IMR-90 (cell line): Measurements from ENCODE around the gene SDC1. TPM values are rescaled to one million over a fixed set of nuclear protein-coding genes. Genes with fewer than 3 reads are reported as not detected.

Experiments used
- ATAC-seq: fragments of 200-7000 bp; cut with Tn5 transposase; 2 replicates; pipeline ENCODE4 v1.9.1; 2020; ENCODE audit warnings: low read depth, mild to moderate bottlenecking, moderate library complexity
- BruUV-seq: library from RNA; stranded (reverse); fragments of 400-500 nt; replicated peaks from 2 replicates; lab custom pipeline; 2021; lab: Mats Ljungman, UMichigan
- CTCF ChIA-PET: fragments of 300-600 bp; formaldehyde crosslinking; extraction: SDS; loops from one replicate; lab custom pipeline; 2021; ENCODE audit warnings: antibody characterized with exemption; lab: Yijun Ruan, JAX
- POLR2A ChIA-PET: fragments of 300-600 bp; sonication (Branson Sonifier 250); formaldehyde crosslinking; loops from one replicate; lab custom pipeline; 2022; ENCODE audit warnings: antibody characterized with exemption; ENCODE audit not compliant: unreplicated experiment; lab: Charles Lee
- DNase-seq: peaks from one replicate; pipeline ENCODE4 v3.0.0; 2013
- H2AFZ ChIP-seq: replicated peaks from 2 replicates; pipeline ENCODE3; 2013; ENCODE audit warnings: low read length, mild to moderate bottlenecking; ENCODE audit not compliant: poor library complexity
- H2AK5ac ChIP-seq: 2 replicates; pipeline ENCODE4 v1.6.1; 2013; ENCODE audit warnings: low read depth, low read length, inconsistent platforms
- H2AK9ac ChIP-seq: replicated peaks from 2 replicates; pipeline ENCODE3; 2013; ENCODE audit warnings: mild to moderate bottlenecking, low read depth, low read length, moderate library complexity; ENCODE audit not compliant: poor library complexity
- H2BK120ac ChIP-seq: 2 replicates; pipeline ENCODE4 v1.6.1; 2013; ENCODE audit warnings: low read depth, low read length, inconsistent platforms
- H2BK15ac ChIP-seq: 3 replicates; pipeline ENCODE4 v1.6.1; 2013; ENCODE audit warnings: low read depth, low read length, inconsistent platforms
- H2BK20ac ChIP-seq: 2 replicates; pipeline ENCODE4 v1.6.1; 2013; ENCODE audit warnings: low read depth, mild to moderate bottlenecking, inconsistent platforms, low read length, moderate library complexity
- H2BK5ac ChIP-seq: 2 replicates; pipeline ENCODE4 v1.6.1; 2013; ENCODE audit warnings: mild to moderate bottlenecking, low read depth, low read length, inconsistent platforms; ENCODE audit not compliant: poor library complexity, severe bottlenecking
- H3K14ac ChIP-seq: replicated peaks from 2 replicates; pipeline ENCODE4 v1.6.1; 2013; ENCODE audit warnings: low read depth, low read length, inconsistent platforms
- H3K18ac ChIP-seq: 2 replicates; pipeline ENCODE4 v1.6.1; 2013; ENCODE audit warnings: low read depth, low read length, control low read depth
- H3K23ac ChIP-seq: 2 replicates; pipeline ENCODE4 v1.6.1; 2013; ENCODE audit warnings: low read depth, low read length, inconsistent platforms
- H3K27ac ChIP-seq: 2 replicates; pipeline ENCODE4 v1.5.1; 2013; ENCODE audit warnings: mild to moderate bottlenecking, control low read depth, low read length; ENCODE audit not compliant: insufficient read depth
- H3K27me3 ChIP-seq: 2 replicates; pipeline ENCODE4 v1.6.1; 2013; ENCODE audit warnings: low read length; ENCODE audit not compliant: control insufficient read depth, insufficient read depth
- H3K36me3 ChIP-seq: 2 replicates; pipeline ENCODE4 v1.6.1; 2013; ENCODE audit warnings: low read length, mixed read lengths; ENCODE audit not compliant: control insufficient read depth, insufficient read depth
- H3K4ac ChIP-seq: 2 replicates; pipeline ENCODE4 v1.6.1; 2013; ENCODE audit warnings: low read depth, low read length, inconsistent platforms
- H3K4me1 ChIP-seq: 2 replicates; pipeline ENCODE4 v1.6.1; 2013; ENCODE audit warnings: low read length, mixed read lengths; ENCODE audit not compliant: control insufficient read depth, insufficient read depth
- H3K4me2 ChIP-seq: 2 replicates; pipeline ENCODE4 v1.6.1; 2013; ENCODE audit warnings: low read depth, mild to moderate bottlenecking, control low read depth, low read length, moderate library complexity
- H3K4me3 ChIP-seq: 2 replicates; pipeline ENCODE4 v1.5.1; 2013; ENCODE audit warnings: low read depth, mild to moderate bottlenecking, control low read depth, low read length, moderate library complexity; ENCODE audit not compliant: insufficient read depth
- H3K56ac ChIP-seq: 2 replicates; pipeline ENCODE4 v1.6.1; 2013; ENCODE audit warnings: low read length, inconsistent platforms; ENCODE audit not compliant: insufficient read depth; ENCODE audit errors: extremely low read depth
- H3K79me1 ChIP-seq, 2 experiments: 2 replicates each; pipeline ENCODE4 v1.6.1; 2013; ENCODE audit warnings: low read length in 2 of 2, inconsistent platforms in 1 of 2, low read depth in 1 of 2
- H3K9ac ChIP-seq: 2 replicates; pipeline ENCODE4 v1.6.1; 2013; ENCODE audit warnings: low read depth, low read length, control low read depth
- H3K9me1 ChIP-seq: 2 replicates; pipeline ENCODE4 v1.6.1; 2013; ENCODE audit warnings: low read length, inconsistent platforms; ENCODE audit not compliant: insufficient read depth
- H3K9me3 ChIP-seq: 2 replicates; pipeline ENCODE4 v1.6.1; 2013; ENCODE audit warnings: low read length; ENCODE audit not compliant: control insufficient read depth, insufficient read depth
- H4K20me1 ChIP-seq: 2 replicates; pipeline ENCODE4 v1.6.1; 2013; ENCODE audit warnings: low read length, inconsistent platforms; ENCODE audit not compliant: insufficient read depth
- H4K5ac ChIP-seq: 2 replicates; pipeline ENCODE4 v1.6.1; 2013; ENCODE audit warnings: mild to moderate bottlenecking, low read depth, low read length, control low read depth
- H4K8ac ChIP-seq, 2 experiments: 2 replicates each; pipeline ENCODE4 v1.6.1; 2013; ENCODE audit warnings: low read depth in 2 of 2, low read length in 2 of 2, control low read depth in 1 of 2, inconsistent platforms in 1 of 2
- H4K91ac ChIP-seq: 2 replicates; pipeline ENCODE4 v1.6.1; 2013; ENCODE audit warnings: low read depth, low read length, inconsistent platforms; ENCODE audit not compliant: insufficient read depth
- BHLHE40 ChIP-seq: fragments of 150-350 bp; IDR thresholded peaks from 2 replicates; pipeline ENCODE4 v1.6.1; 2016; ENCODE audit warnings: mild to moderate bottlenecking, low read depth, low read length
- CTCF ChIP-seq: conservative IDR thresholded peaks from 2 replicates; pipeline ENCODE4 v1.5.1; 2012; ENCODE audit warnings: mild to moderate bottlenecking, low read depth, low read length, improper control_type of control experiment
- RCOR1 ChIP-seq: IDR thresholded peaks from 2 replicates; pipeline ENCODE4 v1.6.1; 2012; ENCODE audit warnings: mild to moderate bottlenecking, low read length, improper control_type of control experiment; ENCODE audit not compliant: insufficient replicate concordance
- USF2 ChIP-seq: fragments of 150-350 bp; IDR thresholded peaks from 2 replicates; pipeline ENCODE4 v1.6.1; 2017; ENCODE audit warnings: mild to moderate bottlenecking, antibody characterized with exemption, low read length, low read depth
- WGBS, 2 experiments: methylation state at CpG; one replicate each; pipeline versions ENCODE4 v1.1.5 to v1.1.7; 2013; ENCODE audit warnings: missing lambda C conversion rate in 2 of 2; ENCODE audit not compliant: insufficient read length in 1 of 2; ENCODE audit errors: extremely low coverage in 2 of 2; 5-methylcytosine and 5-hydroxymethylcytosine counted together
- dilution Hi-C: fragments of 300-500 bp; cut with HindIII; formaldehyde crosslinking; loops from one replicate; pipeline ENCODE4 v1.14.3; 2018; ENCODE audit warnings: low sequenced_read_pairs; ENCODE audit not compliant: unreplicated experiment
- in situ Hi-C: fragments of 300-500 bp; cut with MboI; formaldehyde crosslinking; loops from 3 replicates; pipeline ENCODE4 v1.14.3; 2019; ENCODE audit warnings: low sequenced_read_pairs, inconsistent platforms, mixed read lengths
- intact Hi-C: fragments of 100-400 bp; cut with micrococcal nuclease; formaldehyde crosslinking; loops from 2 replicates; pipeline ENCODE4 v1.10.0; 2022
- polyA plus RNA-seq, 3 experiments: library from polyadenylated mRNA; depleted of rRNA; stranded (reverse); fragments of >200 nt; gene quantifications; 2 replicates each; pipeline ENCODE4 v1.2.3, GENCODE V29; 2012; ENCODE audit warnings: low replicate concordance in 1 of 3
- total RNA-seq: library from RNA; depleted of rRNA; stranded (reverse); fragments of >200 nt; gene quantifications from 2 replicates; pipeline ENCODE4 v1.2.3, GENCODE V29; 2012

Gene SDC1
- total and polyA plus RNA-seq, 2 of the 4 experiments (the other 2 are of a cell fraction), result 22.0 to 28.3 TPM

- Histone ChIP-seq H3K56ac (no peak overlapping the region), H4K20me1 (no peaks in the 10 kb centered on the region; the same call in 1 of the 2 replicates), H3K23ac (no peak overlapping the region), H3K4me1 (no peaks in the 10 kb centered on the region), H4K91ac (no peak overlapping the region), H3K36me3 (peaks cover 4% of the 10 kb centered on the region), H3K18ac (no peak overlapping the region), H3K4me3 (no peak overlapping the region), H2AFZ (no peak overlapping the region), H2BK5ac (no peak overlapping the region), H3K9me1 (0 out of 2 replicates have a peak, but pooled peaks cover 3% of the 10 kb centered on the region), H3K79me1 (no peaks in the 10 kb centered on the region), H2BK15ac (no peak overlapping the region), H2BK20ac (no peak overlapping the region), H2BK120ac (no peak overlapping the region), H3K14ac (no peak overlapping the region), H4K8ac (no peak overlapping the region), H3K9ac (no peak overlapping the region), H3K27ac (no peak overlapping the region), H4K5ac (no peak overlapping the region), H3K27me3 (no peaks in the 10 kb centered on the region; the same call in 1 of the 2 replicates), H3K4ac (no peak overlapping the region), H3K4me2 (no peak overlapping the region), H3K9me3 (no peaks in the 10 kb centered on the region), H2AK9ac (no peak overlapping the region), H2AK5ac (no peak overlapping the region)
- intact Hi-C loops, result no loop called here
- BruUV-seq, result no TSS peak
- 98% methylated on average over 6 of the region's 9 CpGs; no CpG with 5 or more reads in 1 of the 2 experiments for WGBS, 2 experiments
- TF ChIP-seq CTCF (no peak), BHLHE40 (no peak), USF2 (no peak), RCOR1 (no peak)
- in situ Hi-C loops, result no loop called here
- DNase-seq, result no peak
- dilution Hi-C loops, result no loop called here
- no peak for ATAC-seq
- ChIA-PET CTCF (no interaction called here), POLR2A (no interaction called here)
Observed at GRCh38 chr2:20198001-20198400, 26.9 kb downstream of the SDC1 start.
